Vagina (tissue), 2 donors: ENCODE data around the gene SULF2.

Experiments
- CTCF ChIP-seq, 3 experiments: fragments of 450-650 bp in 2 of 3; fragments of 200-600 bp in 1 of 3; sonication (generic) in 1 of 3; IDR thresholded peaks; one replicate each; pipeline ENCODE4 v1.5.1; 2017 to 2019; ENCODE audit warnings: antibody characterized with exemption in 3 of 3, mild to moderate bottlenecking in 2 of 3, moderate library complexity in 2 of 3
- POLR2A ChIP-seq, 2 donors: fragments of 450-650 bp; IDR thresholded peaks; one replicate each; pipeline ENCODE4 v1.6.1; 2017; ENCODE audit warnings: antibody characterized with exemption in 2 of 2, mild to moderate bottlenecking in 2 of 2, moderate library complexity in 2 of 2
- POLR2AphosphoS5 ChIP-seq, 2 donors: sonication (generic); formaldehyde crosslinking; IDR thresholded peaks; one replicate each; pipeline ENCODE4 v1.9.0; 2017; ENCODE audit warnings: antibody characterized with exemption in 2 of 2, mild to moderate bottlenecking in 2 of 2, low read depth in 1 of 2; ENCODE audit not compliant: insufficient read depth in 1 of 2

- TF ChIP-seq CTCF (IDR thresholded peaks at IDR 0.05) (no peak), POLR2A (IDR thresholded peaks at IDR 0.05) (no peak), POLR2AphosphoS5 (IDR thresholded peaks at IDR 0.05; ENCODE audit: insufficient read depth in 1 of 2, low read depth in 1 of 2) (no peak)
Observed at GRCh38 chr20:47740862-47741184, 44.5 kb downstream of the SULF2 start.
